ENCODE results near the gene EDN2. TPM values are rescaled to one million over a fixed set of nuclear protein-coding genes. Genes with fewer than 3 reads are reported as not detected.

The EDN2 gene
- total RNA-seq, 4 donors from 2014 or later: 0.40 to 1.2 TPM; not detected in 2

GRCh38 chr1:41446851-41447610, 37.5 kb downstream of the EDN2 start:
- intact Hi-C loops (cut with DNase I): no loop called here
- WGBS: 84% methylated on average over 9 of the region's 9 CpGs
- no peaks in the 10 kb centered on the region for H3K27me3 ChIP-seq
- no peaks in the 10 kb centered on the region for H3K36me3 ChIP-seq
- peaks cover 0 to 12% (median 11%) of the 10 kb centered on the region in 4 donors for H3K9me3 ChIP-seq
- TF ChIP-seq POLR2A (IDR thresholded peaks at IDR 0.05; ENCODE audit: low read depth) (no peak), POLR2AphosphoS5 (IDR thresholded peaks at IDR 0.05) (no peak), CTCF (IDR thresholded peaks at IDR 0.05) (no peak), EP300 (IDR thresholded peaks at IDR 0.05) (no peak)
- no peak overlapping the region for H3K27ac ChIP-seq (replicated peaks in 1 of 4)
- H3K4me1 ChIP-seq: peaks cover 0 to 4% (median 2%) of the 10 kb centered on the region in 4 donors
- DNase-seq (ENCODE audit: extremely low spot score): no peak
- no peak overlapping the region for H3K4me3 ChIP-seq

GRCh38 chr1:41444785-41445184, 39.7 kb downstream of the EDN2 start:
- Histone ChIP-seq H3K27me3 (no peaks in the 10 kb centered on the region), H3K36me3 (no peaks in the 10 kb centered on the region), H3K27ac (replicated peaks in 1 of 4) (no peak overlapping the region), H3K4me3 (no peak overlapping the region), H3K4me1 (peaks cover 0 to 4% (median 2%) of the 10 kb centered on the region in 4 donors), H3K9me3 (peaks cover 0 to 12% (median 11%) of the 10 kb centered on the region in 4 donors)
- no peak for DNase-seq (ENCODE audit: extremely low spot score)
- TF ChIP-seq CTCF (IDR thresholded peaks at IDR 0.05) (no peak), POLR2AphosphoS5 (IDR thresholded peaks at IDR 0.05) (no peak), POLR2A (IDR thresholded peaks at IDR 0.05; ENCODE audit: low read depth) (no peak), EP300 (IDR thresholded peaks at IDR 0.05) (no peak)
- intact Hi-C loops (cut with DNase I): no loop called here

- intact Hi-C loops (cut with DNase I): no loop called here
These were observed 40.2 kb downstream of the EDN2 start for GRCh38 chr1:41444246-41444645.

GRCh38 chr1:41442697-41443251, 41.7 kb downstream of the EDN2 start:
- Histone ChIP-seq H3K27ac (replicated peaks in 1 of 4) (no peak overlapping the region), H3K4me3 (no peak overlapping the region), H3K36me3 (no peaks in the 10 kb centered on the region), H3K4me1 (no peaks in the 10 kb centered on the region), H3K27me3 (no peaks in the 10 kb centered on the region), H3K9me3 (peaks cover 0 to 12% (median 11%) of the 10 kb centered on the region in 4 donors)
- intact Hi-C loops (cut with DNase I): no loop called here
- TF ChIP-seq CTCF (IDR thresholded peaks at IDR 0.05) (no peak), POLR2AphosphoS5 (IDR thresholded peaks at IDR 0.05) (no peak), POLR2A (IDR thresholded peaks at IDR 0.05; ENCODE audit: low read depth) (no peak), EP300 (IDR thresholded peaks at IDR 0.05) (no peak)
- no peak for DNase-seq (ENCODE audit: extremely low spot score)
- WGBS: 67% methylated on average over 6 of the region's 7 CpGs

More at GRCh38 chr1:41444246-41444645, 40.2 kb downstream of the EDN2 start:
- Histone ChIP-seq H3K9me3 (peaks cover 0 to 12% (median 11%) of the 10 kb centered on the region in 4 donors), H3K36me3 (no peaks in the 10 kb centered on the region), H3K27me3 (no peaks in the 10 kb centered on the region), H3K27ac (replicated peaks in 1 of 4) (no peak overlapping the region), H3K4me3 (no peak overlapping the region), H3K4me1 (peaks cover 0 to under 1% (median 0%) of the 10 kb centered on the region in 4 donors)
- TF ChIP-seq CTCF (IDR thresholded peaks at IDR 0.05): no peak
- no peak for TF ChIP-seq POLR2A (IDR thresholded peaks at IDR 0.05; ENCODE audit: low read depth)
- TF ChIP-seq POLR2AphosphoS5 (IDR thresholded peaks at IDR 0.05): no peak
- no peak for TF ChIP-seq EP300 (IDR thresholded peaks at IDR 0.05)
- 47% methylated on average over 3 of the region's 3 CpGs for WGBS
- DNase-seq (ENCODE audit: extremely low spot score): no peak
